Mesendoderm (in vitro differentiated cells): ENCODE results near the gene ZFP91.

ENCODE experiments used
- DNase-seq: peaks from one replicate; pipeline ENCODE4 v3.0.0; 2013
- H2AK5ac ChIP-seq: 2 replicates; pipeline ENCODE4 v1.6.1; 2013; ENCODE audit warnings: low read length, inconsistent platforms
- H2BK120ac ChIP-seq: 2 replicates; pipeline ENCODE4 v1.6.1; 2013; ENCODE audit warnings: low read depth, mild to moderate bottlenecking, low read length, moderate library complexity, mixed read lengths
- H2BK15ac ChIP-seq: replicated peaks from 2 replicates; pipeline ENCODE4 v1.6.1; 2013; ENCODE audit warnings: low read depth, mild to moderate bottlenecking, moderate library complexity
- H2BK5ac ChIP-seq: 2 replicates; pipeline ENCODE4 v1.6.1; 2013; ENCODE audit warnings: low read length, inconsistent platforms
- H3K18ac ChIP-seq: 2 replicates; pipeline ENCODE4 v1.6.1; 2013; ENCODE audit warnings: mild to moderate bottlenecking, low read length, mixed read lengths
- H3K23ac ChIP-seq: one replicate; pipeline ENCODE4 v1.6.1; 2013; ENCODE audit warnings: low read length
- H3K27ac ChIP-seq: 2 replicates; pipeline ENCODE4 v1.5.1; 2013; ENCODE audit warnings: low read depth, mild to moderate bottlenecking, inconsistent platforms, low read length, moderate library complexity
- H3K27me3 ChIP-seq: 2 replicates; pipeline ENCODE4 v1.6.1; 2013; ENCODE audit warnings: low read length, control low read depth, mild to moderate bottlenecking, inconsistent platforms; ENCODE audit not compliant: insufficient read depth, poor library complexity
- H3K36me3 ChIP-seq: 2 replicates; pipeline ENCODE4 v1.6.1; 2013; ENCODE audit warnings: low read length, inconsistent platforms; ENCODE audit not compliant: control insufficient read depth, insufficient read depth
- H3K4ac ChIP-seq: one replicate; pipeline ENCODE4 v1.6.1; 2013; ENCODE audit warnings: low read depth, mild to moderate bottlenecking, low read length, moderate library complexity
- H3K4me1 ChIP-seq: 2 replicates; pipeline ENCODE4 v1.6.1; 2013; ENCODE audit warnings: low read depth, low read length, inconsistent platforms; ENCODE audit not compliant: control insufficient read depth
- H3K4me2 ChIP-seq: 2 replicates; pipeline ENCODE4 v1.6.1; 2013; ENCODE audit warnings: low read length
- H3K4me3 ChIP-seq: 2 replicates; pipeline ENCODE4 v1.5.1; 2013; ENCODE audit warnings: mild to moderate bottlenecking, low read length
- H3K56ac ChIP-seq: one replicate; pipeline ENCODE4 v1.6.1; 2013; ENCODE audit warnings: low read length
- H3K79me1 ChIP-seq: 2 replicates; pipeline ENCODE4 v1.6.1; 2013; ENCODE audit warnings: low read length, inconsistent platforms
- H3K79me2 ChIP-seq: 2 replicates; pipeline ENCODE4 v1.6.1; 2013; ENCODE audit warnings: mild to moderate bottlenecking, low read length; ENCODE audit not compliant: control insufficient read depth, insufficient read depth
- H3K9ac ChIP-seq: 2 replicates; pipeline ENCODE4 v1.6.1; 2013; ENCODE audit warnings: low read length, inconsistent platforms
- H4K5ac ChIP-seq: one replicate; pipeline ENCODE4 v1.6.1; 2013; ENCODE audit warnings: low read length
- H4K8ac ChIP-seq: one replicate; pipeline ENCODE4 v1.6.1; 2013; ENCODE audit warnings: low read depth, mild to moderate bottlenecking, control low read depth, low read length, moderate library complexity
- WGBS: extraction: QIAGEN DNeasy Blood & Tissue Kit; methylation state at CpG from one replicate; pipeline ENCODE4 v1.1.7; 2013; ENCODE audit warnings: low lambda C conversion rate, missing lambda C conversion rate; ENCODE audit not compliant: insufficient coverage; ENCODE audit errors: extremely low coverage; 5-methylcytosine and 5-hydroxymethylcytosine counted together

The ZFP91 gene

DNA sequence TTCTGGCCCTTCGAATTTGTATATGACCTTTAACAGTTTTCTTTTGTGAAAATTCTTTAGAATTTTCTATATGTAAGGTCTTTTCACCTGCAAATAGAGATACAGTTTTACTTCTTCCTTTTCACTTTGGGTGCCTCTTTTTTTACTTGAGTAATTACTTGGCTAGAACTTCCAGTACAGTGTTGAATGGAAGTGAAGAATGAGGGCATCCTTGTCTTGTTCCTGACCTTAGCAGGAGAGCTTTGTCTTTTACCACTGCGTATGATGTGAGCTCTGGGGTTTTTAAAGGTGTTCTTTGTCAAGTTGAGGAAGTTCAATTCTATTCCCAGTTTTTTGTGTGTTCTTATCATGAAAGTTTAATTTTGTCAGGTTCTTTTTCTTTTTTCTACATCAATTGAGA is 21.6 kb downstream of the ZFP91 start:
- H4K5ac ChIP-seq: no peak overlapping the region
- H3K36me3 ChIP-seq: no peaks in the 10 kb centered on the region
- no peak overlapping the region for H2BK120ac ChIP-seq
- H3K56ac ChIP-seq: no peak overlapping the region
- no CpG with 5 or more reads among the region's 2 CpGs for WGBS
- peaks cover 44% of the 10 kb centered on the region for H3K79me2 ChIP-seq
- no peak overlapping the region for H3K9ac ChIP-seq
- no peak overlapping the region for H3K23ac ChIP-seq
- H3K79me1 ChIP-seq: peaks cover 6% of the 10 kb centered on the region
- H3K4me2 ChIP-seq: no peak overlapping the region
- no peak overlapping the region for H2AK5ac ChIP-seq
- no peak for DNase-seq
- no peak overlapping the region for H3K27ac ChIP-seq
- no peak overlapping the region for H2BK5ac ChIP-seq
- no peak overlapping the region for H3K4ac ChIP-seq
- H3K4me1 ChIP-seq: no peaks in the 10 kb centered on the region
- H3K4me3 ChIP-seq: no peak overlapping the region
- H4K8ac ChIP-seq: no peak overlapping the region
- H3K27me3 ChIP-seq: no peaks in the 10 kb centered on the region
- H3K18ac ChIP-seq: no peak overlapping the region
- H2BK15ac ChIP-seq: no peak overlapping the region

GRCh38 chr11:58606930-58607714 is 28.3 kb downstream of the ZFP91 start:
- H3K36me3 ChIP-seq: peaks cover 1% of the 10 kb centered on the region
- H2AK5ac ChIP-seq: no peak overlapping the region
- no peak overlapping the region for H4K5ac ChIP-seq
- H3K79me2 ChIP-seq: peaks cover 33% of the 10 kb centered on the region
- no peak for DNase-seq
- H2BK5ac ChIP-seq: no peak overlapping the region
- no peak overlapping the region for H3K23ac ChIP-seq
- H4K8ac ChIP-seq: no peak overlapping the region
- H3K9ac ChIP-seq: no peak overlapping the region
- no peak overlapping the region for H3K27ac ChIP-seq
- H3K79me1 ChIP-seq: peaks cover 7% of the 10 kb centered on the region
- no peaks in the 10 kb centered on the region for H3K27me3 ChIP-seq
- H3K4me3 ChIP-seq: no peak overlapping the region
- H3K56ac ChIP-seq: no peak overlapping the region
- no peak overlapping the region for H2BK15ac ChIP-seq
- H3K4me1 ChIP-seq: no peaks in the 10 kb centered on the region
- H3K4me2 ChIP-seq: no peak overlapping the region
- WGBS: no CpG with 5 or more reads among the region's 4 CpGs
- no peak overlapping the region for H3K4ac ChIP-seq
- no peak overlapping the region for H3K18ac ChIP-seq
- H2BK120ac ChIP-seq: no peak overlapping the region

GRCh38 chr11:58608331-58608730 is 29.5 kb downstream of the ZFP91 start:
- no peak overlapping the region for H3K4me3 ChIP-seq
- H3K4me2 ChIP-seq: no peak overlapping the region
- no peaks in the 10 kb centered on the region for H3K27me3 ChIP-seq
- H3K9ac ChIP-seq: no peak overlapping the region
- peaks cover 7% of the 10 kb centered on the region for H3K79me1 ChIP-seq
- no peak overlapping the region for H4K5ac ChIP-seq
- no peak overlapping the region for H3K56ac ChIP-seq
- no peaks in the 10 kb centered on the region for H3K4me1 ChIP-seq
- no peak overlapping the region for H2BK15ac ChIP-seq
- no peak overlapping the region for H2AK5ac ChIP-seq
- H2BK120ac ChIP-seq: no peak overlapping the region
- H2BK5ac ChIP-seq: no peak overlapping the region
- no peak overlapping the region for H3K4ac ChIP-seq
- no peak for DNase-seq
- no peak overlapping the region for H3K18ac ChIP-seq
- H3K79me2 ChIP-seq: peaks cover 22% of the 10 kb centered on the region
- H3K36me3 ChIP-seq: peaks cover 1% of the 10 kb centered on the region
- H4K8ac ChIP-seq: no peak overlapping the region
- H3K27ac ChIP-seq: no peak overlapping the region
- WGBS: no CpG with 5 or more reads among the region's 5 CpGs
- H3K23ac ChIP-seq: no peak overlapping the region

DNA sequence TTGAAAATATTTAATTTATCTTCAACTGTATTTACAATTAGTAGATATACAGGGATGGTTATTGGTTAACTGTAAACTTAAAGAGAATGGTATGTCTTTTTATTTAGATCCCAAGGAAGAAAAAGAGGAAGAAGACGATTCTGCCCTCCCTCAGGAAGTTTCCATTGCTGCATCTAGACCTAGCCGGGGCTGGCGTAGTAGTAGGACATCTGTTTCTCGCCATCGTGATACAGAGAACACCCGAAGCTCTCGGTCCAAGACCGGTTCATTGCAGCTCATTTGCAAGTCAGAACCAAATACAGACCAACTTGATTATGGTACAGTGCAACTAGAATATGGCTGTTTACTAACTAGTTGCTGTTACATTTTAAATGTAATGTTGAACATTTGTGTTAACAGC is 30.9 kb downstream of the ZFP91 start:
- WGBS: no CpG with 5 or more reads among the region's 8 CpGs
- Histone ChIP-seq H3K4me3 (no peak overlapping the region), H3K79me1 (peaks cover 3% of the 10 kb centered on the region), H3K4me1 (no peaks in the 10 kb centered on the region), H3K36me3 (peaks cover 1% of the 10 kb centered on the region), H3K23ac (no peak overlapping the region), H2BK5ac (no peak overlapping the region), H3K56ac (no peak overlapping the region), H3K79me2 (peaks cover 9% of the 10 kb centered on the region), H3K4ac (no peak overlapping the region), H3K27me3 (no peaks in the 10 kb centered on the region), H3K9ac (no peak overlapping the region), H4K5ac (no peak overlapping the region), H3K27ac (no peak overlapping the region), H2AK5ac (no peak overlapping the region), H2BK120ac (no peak overlapping the region), H2BK15ac (no peak overlapping the region), H3K4me2 (no peak overlapping the region), H3K18ac (no peak overlapping the region), H4K8ac (no peak overlapping the region)
- no peak for DNase-seq

DNA sequence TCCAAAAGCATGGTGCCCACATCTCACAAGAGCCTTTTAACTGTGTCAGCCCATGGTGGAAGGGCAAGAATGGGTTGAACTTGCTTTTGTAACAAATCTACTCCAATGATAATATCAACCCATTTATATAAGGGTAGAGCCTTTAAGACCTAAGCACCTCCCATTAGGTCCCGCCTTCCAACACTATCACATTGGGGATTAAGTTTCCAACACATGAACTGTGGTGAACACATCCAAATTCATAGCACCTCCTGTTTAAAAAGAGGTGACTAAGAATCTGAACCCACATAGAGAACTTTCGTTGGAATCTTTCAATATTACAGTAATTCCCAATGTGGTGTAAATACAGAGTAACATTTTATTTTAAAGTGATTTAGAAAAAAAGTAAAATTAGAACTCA is 34.4 kb downstream of the ZFP91 start:
- H3K4me3 ChIP-seq: no peak overlapping the region
- H3K9ac ChIP-seq: no peak overlapping the region
- H3K27ac ChIP-seq: no peak overlapping the region
- H3K4me2 ChIP-seq: no peak overlapping the region
- H2BK15ac ChIP-seq: no peak overlapping the region
- no peak overlapping the region for H3K23ac ChIP-seq
- no peaks in the 10 kb centered on the region for H3K4me1 ChIP-seq
- no peak overlapping the region for H2BK120ac ChIP-seq
- H3K56ac ChIP-seq: no peak overlapping the region
- no peak overlapping the region for H2AK5ac ChIP-seq
- DNase-seq: no peak
- no CpG with 5 or more reads among the region's 2 CpGs for WGBS
- no peak overlapping the region for H4K5ac ChIP-seq
- H3K36me3 ChIP-seq: peaks cover 5% of the 10 kb centered on the region
- H3K27me3 ChIP-seq: no peaks in the 10 kb centered on the region
- H2BK5ac ChIP-seq: no peak overlapping the region
- peaks cover 3% of the 10 kb centered on the region for H3K79me1 ChIP-seq
- H3K18ac ChIP-seq: no peak overlapping the region
- H3K4ac ChIP-seq: no peak overlapping the region
- no peaks in the 10 kb centered on the region for H3K79me2 ChIP-seq
- H4K8ac ChIP-seq: no peak overlapping the region

DNA sequence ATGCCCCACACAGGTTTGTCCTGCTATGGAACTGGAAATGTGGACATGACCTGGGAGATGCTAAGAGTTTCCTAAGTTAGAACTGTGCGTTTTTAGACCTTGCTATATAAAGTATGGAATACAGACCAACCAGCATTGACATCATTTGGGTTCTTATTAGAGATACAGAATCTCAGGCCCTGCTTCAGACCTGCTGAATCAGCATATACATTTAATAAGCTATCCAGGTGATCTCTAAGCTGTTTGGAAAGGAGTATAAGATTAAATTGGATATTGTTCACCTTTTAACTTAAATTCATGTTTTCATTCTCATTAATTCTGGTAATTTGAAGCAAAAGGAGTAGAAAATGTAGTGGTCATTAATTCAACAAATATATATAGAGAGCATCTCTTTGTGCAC is 36.7 kb downstream of the ZFP91 start:
- H4K5ac ChIP-seq: no peak overlapping the region
- peaks cover 8% of the 10 kb centered on the region for H3K36me3 ChIP-seq
- H2BK5ac ChIP-seq: no peak overlapping the region
- H3K27me3 ChIP-seq: no peaks in the 10 kb centered on the region
- H2BK15ac ChIP-seq: no peak overlapping the region
- no peak overlapping the region for H3K4ac ChIP-seq
- WGBS: no CpG with 5 or more reads among the region's 1 CpG
- no peak overlapping the region for H3K23ac ChIP-seq
- H3K79me1 ChIP-seq: no peaks in the 10 kb centered on the region
- no peak overlapping the region for H3K4me2 ChIP-seq
- no peak overlapping the region for H3K18ac ChIP-seq
- H3K9ac ChIP-seq: no peak overlapping the region
- no peak overlapping the region for H2BK120ac ChIP-seq
- H3K4me1 ChIP-seq: no peaks in the 10 kb centered on the region
- DNase-seq: no peak
- no peaks in the 10 kb centered on the region for H3K79me2 ChIP-seq
- no peak overlapping the region for H3K27ac ChIP-seq
- H4K8ac ChIP-seq: no peak overlapping the region
- no peak overlapping the region for H3K56ac ChIP-seq
- no peak overlapping the region for H2AK5ac ChIP-seq
- H3K4me3 ChIP-seq: no peak overlapping the region
